ENCODE results near the gene C19orf85.

GRCh38 chr19:55484593-55485438 is 20.3 kb upstream of the C19orf85 start, which contains the start of gene NAT14:
- TF ChIP-seq POLR2A (IDR thresholded peaks at IDR 0.05), result peak in 1 of 2 donors; percentile 39
- no peak for TF ChIP-seq CTCF (IDR thresholded peaks at IDR 0.05)

Data from uterus (tissue), 2 donors.